ENCODE data around the gene CASKIN1. TPM values are rescaled to one million over a fixed set of nuclear protein-coding genes. Genes with fewer than 3 reads are reported as not detected.

CASKIN1 gene
- total RNA-seq, 2 donors from 2014 or later: 8.2 to 9.7 TPM

DNA sequence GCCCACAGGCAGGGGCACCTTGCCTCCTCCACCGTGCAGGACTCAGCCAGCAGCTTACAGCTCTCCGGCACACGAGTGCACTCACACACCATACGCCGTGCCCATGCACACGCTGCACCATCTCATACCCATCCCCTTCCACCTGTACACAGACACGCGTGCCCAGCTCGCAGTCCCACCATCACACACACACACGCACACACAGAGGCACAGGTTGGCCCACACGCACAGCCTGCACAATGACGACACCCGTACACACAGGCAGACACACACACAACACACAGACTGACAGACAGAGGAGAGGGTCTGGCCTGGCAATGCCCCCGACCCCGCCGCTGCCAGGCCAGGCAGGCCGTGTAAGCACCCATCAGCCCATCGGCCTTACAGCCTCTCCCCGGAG is 12.1 kb downstream of the CASKIN1 start:
- Histone ChIP-seq H3K36me3 (ENCODE audit: control insufficient read depth, insufficient read depth, low read length) (no peaks in the 10 kb centered on the region), H3K27ac (ENCODE audit: low read depth, low read length) (no peak overlapping the region), H3K4me1 (ENCODE audit: control insufficient read depth, insufficient read depth, low read length) (no peaks in the 10 kb centered on the region), H3K27me3 (ENCODE audit: control insufficient read depth, insufficient read depth, low read length, poor library complexity, severe bottlenecking) (no peaks in the 10 kb centered on the region), H3K4me3 (ENCODE audit: low read length) (no peak overlapping the region), H3K9ac (ENCODE audit: extremely low read depth, low read length, poor library complexity, severe bottlenecking) (no peak overlapping the region), H3K9me3 (ENCODE audit: control insufficient read depth, low read length) (no peaks in the 10 kb centered on the region)
- DNase-seq: no peak
- H3K4me3 Mint-ChIP-seq: no peak overlapping the region
- no peak overlapping the region for H3K27ac Mint-ChIP-seq
- H3K36me3 Mint-ChIP-seq (ENCODE audit: low read depth): no peaks in the 10 kb centered on the region
- H3K27me3 Mint-ChIP-seq (ENCODE audit: insufficient read depth): no peaks in the 10 kb centered on the region
- TF ChIP-seq, protein P1, sequence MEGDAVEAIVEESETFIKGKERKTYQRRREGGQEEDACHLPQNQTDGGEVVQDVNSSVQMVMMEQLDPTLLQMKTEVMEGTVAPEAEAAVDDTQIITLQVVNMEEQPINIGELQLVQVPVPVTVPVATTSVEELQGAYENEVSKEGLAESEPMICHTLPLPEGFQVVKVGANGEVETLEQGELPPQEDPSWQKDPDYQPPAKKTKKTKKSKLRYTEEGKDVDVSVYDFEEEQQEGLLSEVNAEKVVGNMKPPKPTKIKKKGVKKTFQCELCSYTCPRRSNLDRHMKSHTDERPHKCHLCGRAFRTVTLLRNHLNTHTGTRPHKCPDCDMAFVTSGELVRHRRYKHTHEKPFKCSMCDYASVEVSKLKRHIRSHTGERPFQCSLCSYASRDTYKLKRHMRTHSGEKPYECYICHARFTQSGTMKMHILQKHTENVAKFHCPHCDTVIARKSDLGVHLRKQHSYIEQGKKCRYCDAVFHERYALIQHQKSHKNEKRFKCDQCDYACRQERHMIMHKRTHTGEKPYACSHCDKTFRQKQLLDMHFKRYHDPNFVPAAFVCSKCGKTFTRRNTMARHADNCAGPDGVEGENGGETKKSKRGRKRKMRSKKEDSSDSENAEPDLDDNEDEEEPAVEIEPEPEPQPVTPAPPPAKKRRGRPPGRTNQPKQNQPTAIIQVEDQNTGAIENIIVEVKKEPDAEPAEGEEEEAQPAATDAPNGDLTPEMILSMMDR (conservative IDR thresholded peaks at IDR 0.05): no peak
- 94 to 98% methylated on average over 5 to 19 of the region's 19 CpGs for WGBS, 2 experiments (ENCODE audit: insufficient coverage in 1 of 2, insufficient read length in 1 of 2)
- H3K4me1 Mint-ChIP-seq: no peaks in the 10 kb centered on the region
- H3K9me3 Mint-ChIP-seq: no peaks in the 10 kb centered on the region

DNA sequence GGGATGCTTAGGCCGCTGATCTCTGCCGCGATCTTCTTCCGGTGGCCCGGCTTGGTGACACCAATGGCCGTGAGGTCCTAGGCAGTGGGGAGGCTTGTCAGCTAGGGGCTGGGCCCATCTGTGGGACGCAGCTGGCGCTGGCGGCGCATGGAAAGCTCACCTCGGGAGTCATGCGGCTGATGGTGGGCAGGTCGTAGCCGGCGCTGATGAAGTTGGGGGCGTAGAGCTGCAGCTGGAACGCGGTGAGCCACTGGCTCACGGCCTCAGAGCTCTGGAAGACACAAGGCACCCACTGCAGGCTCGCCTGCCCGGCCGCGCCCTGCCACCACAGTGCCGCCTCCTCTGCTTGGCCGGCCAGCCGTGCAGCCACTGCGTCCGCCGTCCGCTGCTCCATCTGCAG is 12.7 kb downstream of the CASKIN1 start:
- H3K4me1 ChIP-seq (ENCODE audit: control insufficient read depth, insufficient read depth, low read length): no peaks in the 10 kb centered on the region
- Mint-ChIP-seq H3K4me3 (no peak overlapping the region), H3K27ac (no peak overlapping the region), H3K27me3 (ENCODE audit: insufficient read depth) (no peaks in the 10 kb centered on the region), H3K4me1 (no peaks in the 10 kb centered on the region), H3K36me3 (ENCODE audit: low read depth) (no peaks in the 10 kb centered on the region), H3K9me3 (no peaks in the 10 kb centered on the region)
- TF ChIP-seq, protein P1 (conservative IDR thresholded peaks at IDR 0.05): no peak
- 95 to 98% methylated on average over 28 to 30 of the region's 30 CpGs for WGBS, 2 experiments (ENCODE audit: insufficient coverage in 1 of 2, insufficient read length in 1 of 2)
- H3K36me3 ChIP-seq (ENCODE audit: control insufficient read depth, insufficient read depth, low read length): no peaks in the 10 kb centered on the region
- no peak overlapping the region for H3K27ac ChIP-seq (ENCODE audit: low read depth, low read length)
- H3K9me3 ChIP-seq (ENCODE audit: control insufficient read depth, low read length): no peaks in the 10 kb centered on the region
- no peak for DNase-seq
- no peak overlapping the region for H3K4me3 ChIP-seq (ENCODE audit: low read length)
- no peaks in the 10 kb centered on the region for H3K27me3 ChIP-seq (ENCODE audit: control insufficient read depth, insufficient read depth, low read length, poor library complexity, severe bottlenecking)
- H3K9ac ChIP-seq (ENCODE audit: extremely low read depth, low read length, poor library complexity, severe bottlenecking): no peak overlapping the region

DNA sequence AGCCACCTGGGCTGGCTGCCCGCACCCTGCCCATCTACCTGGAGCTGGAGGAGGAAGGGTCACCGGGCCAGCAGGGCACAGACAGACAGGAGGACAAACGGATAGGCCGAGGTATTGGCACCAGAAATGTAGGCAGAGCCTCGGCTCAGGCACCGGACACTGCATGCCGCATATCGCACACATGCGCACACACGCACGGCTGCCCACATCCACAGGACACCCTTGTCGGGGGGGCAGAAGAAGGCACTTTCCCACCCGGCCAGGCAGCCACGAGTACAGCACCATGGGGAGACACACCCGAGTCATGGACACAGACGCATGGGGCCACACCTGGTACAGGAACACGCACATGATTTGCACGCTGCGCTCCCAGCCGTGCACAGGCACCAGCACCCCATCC is 14.5 kb downstream of the CASKIN1 start:
- Mint-ChIP-seq H3K27me3 (ENCODE audit: insufficient read depth) (no peaks in the 10 kb centered on the region), H3K27ac (no peak overlapping the region)
- no peak overlapping the region for H3K9ac ChIP-seq (ENCODE audit: extremely low read depth, low read length, poor library complexity, severe bottlenecking)

More for the DNA sequence above, 14.5 kb downstream of the CASKIN1 start:
- H3K4me3 Mint-ChIP-seq: no peak overlapping the region
- Histone ChIP-seq H3K9me3 (ENCODE audit: control insufficient read depth, low read length) (no peaks in the 10 kb centered on the region), H3K27me3 (ENCODE audit: control insufficient read depth, insufficient read depth, low read length, poor library complexity, severe bottlenecking) (no peaks in the 10 kb centered on the region), H3K27ac (ENCODE audit: low read depth, low read length) (no peak overlapping the region), H3K4me1 (ENCODE audit: control insufficient read depth, insufficient read depth, low read length) (no peaks in the 10 kb centered on the region), H3K4me3 (ENCODE audit: low read length) (no peak overlapping the region), H3K36me3 (ENCODE audit: control insufficient read depth, insufficient read depth, low read length) (no peaks in the 10 kb centered on the region)
- H3K4me1 Mint-ChIP-seq: no peaks in the 10 kb centered on the region
- TF ChIP-seq, protein P1 (conservative IDR thresholded peaks at IDR 0.05): no peak
- no peak for DNase-seq
- H3K36me3 Mint-ChIP-seq (ENCODE audit: low read depth): peaks cover 6% of the 10 kb centered on the region
- H3K9me3 Mint-ChIP-seq: no peaks in the 10 kb centered on the region
- WGBS, 2 experiments (ENCODE audit: insufficient coverage in 1 of 2, insufficient read length in 1 of 2): 96 to 98% methylated on average over 14 to 20 of the region's 20 CpGs
